Measurements from ENCODE around the gene LPP.

- no peak for TF ChIP-seq CTCF (IDR thresholded peaks at IDR 0.05; ENCODE audit: low read depth, low read length, poor library complexity, severe bottlenecking)
- no peak for TF ChIP-seq EZH2phosphoT487 (IDR thresholded peaks at IDR 0.05; ENCODE audit: borderline replicate concordance, low read length)
These were observed 177.2 kb downstream of the LPP start for GRCh38 chr3:188331166-188331565.
